ENCODE results near the gene MRPL58. TPM values are rescaled to one million over a fixed set of nuclear protein-coding genes. Genes with fewer than 3 reads are reported as not detected.
"Not testable (repeated sequence)": the region's sequence is repeated elsewhere in the genome, so short reads cannot be mapped to it uniquely, and the experiment has no call there.

MRPL58 gene
- total RNA-seq, 1 experiment from 2014 or later: 107 TPM

- peak; percentile 87 for DNase-seq (ENCODE audit: low spot score)
Observed at GRCh38 chr17:74987418-74987908, 25.0 kb upstream of the MRPL58 start, which contains the start of gene CDR2L. Gene CDR2L, plus strand, starts transcription at chr17:74987632. Its CDS starts 412 bp downstream, at chr17:74988044.

DNA sequence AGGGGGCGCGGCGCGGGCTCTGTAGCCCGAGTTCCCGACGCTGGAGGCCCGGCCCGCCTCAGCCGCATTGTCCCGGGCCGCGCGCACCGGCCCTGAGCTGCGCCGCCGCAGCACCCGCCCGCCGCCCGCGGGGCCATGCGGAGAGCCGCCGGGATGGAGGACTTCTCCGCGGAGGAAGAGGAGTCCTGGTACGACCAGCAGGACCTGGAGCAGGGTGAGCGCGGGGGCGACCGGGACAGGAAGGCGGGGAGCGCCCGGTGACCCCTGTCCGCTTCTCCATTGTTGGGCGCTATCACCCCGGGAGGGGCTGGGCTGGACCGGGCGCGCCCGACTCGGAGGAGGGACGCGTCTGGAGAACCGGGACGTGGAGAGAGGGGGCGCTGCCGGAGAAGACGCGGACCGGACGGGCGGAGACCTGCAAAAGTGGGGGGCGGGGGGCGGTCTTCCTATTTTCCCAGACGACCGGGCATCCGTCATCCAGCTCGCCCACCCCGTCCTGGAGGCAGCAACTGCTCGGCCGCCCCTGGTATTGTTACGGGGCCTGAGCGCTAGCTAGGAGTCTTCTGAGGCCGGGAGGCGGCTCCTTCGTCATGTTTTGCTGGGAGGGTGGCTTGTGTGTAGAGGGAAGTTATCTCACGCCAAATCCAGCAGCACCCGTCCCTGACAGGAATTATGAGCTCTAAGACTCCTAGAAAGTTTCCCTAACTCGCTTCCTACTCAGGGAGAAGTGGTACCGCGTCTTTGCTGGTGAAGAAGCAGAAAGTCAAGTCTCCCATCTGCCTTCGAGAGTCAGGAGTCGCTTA is 24.4 kb upstream of the MRPL58 start:
- peak; percentile 60 for DNase-seq (ENCODE audit: low spot score)

DNA sequence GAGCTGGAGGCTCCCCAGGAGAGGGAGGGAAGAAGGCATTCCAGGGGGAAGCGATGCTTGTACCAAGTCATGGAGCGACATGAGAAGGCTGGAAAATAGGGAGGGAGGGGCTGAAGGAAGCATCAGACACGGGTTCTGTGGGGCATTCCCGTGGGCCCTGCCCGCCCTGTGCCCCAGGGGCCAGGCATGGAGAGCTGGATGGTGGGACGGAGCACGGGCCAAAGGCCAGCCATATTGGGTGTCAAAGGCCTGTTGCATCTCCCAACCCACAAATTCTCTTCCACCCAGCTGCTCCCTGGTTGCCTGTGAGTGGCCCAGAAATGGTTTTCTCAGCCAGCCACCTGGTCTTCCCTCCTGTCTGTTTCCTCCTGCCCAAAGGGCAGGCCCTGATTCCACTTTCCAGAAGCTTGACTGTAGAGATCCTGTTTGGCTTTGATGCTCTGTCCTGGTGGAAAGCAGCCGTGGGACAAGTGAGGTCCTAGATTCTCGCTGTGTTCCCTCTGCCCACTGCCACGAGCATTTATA is 21.8 kb upstream of the MRPL58 start:
- DNase-seq (ENCODE audit: low spot score): no peak

DNA sequence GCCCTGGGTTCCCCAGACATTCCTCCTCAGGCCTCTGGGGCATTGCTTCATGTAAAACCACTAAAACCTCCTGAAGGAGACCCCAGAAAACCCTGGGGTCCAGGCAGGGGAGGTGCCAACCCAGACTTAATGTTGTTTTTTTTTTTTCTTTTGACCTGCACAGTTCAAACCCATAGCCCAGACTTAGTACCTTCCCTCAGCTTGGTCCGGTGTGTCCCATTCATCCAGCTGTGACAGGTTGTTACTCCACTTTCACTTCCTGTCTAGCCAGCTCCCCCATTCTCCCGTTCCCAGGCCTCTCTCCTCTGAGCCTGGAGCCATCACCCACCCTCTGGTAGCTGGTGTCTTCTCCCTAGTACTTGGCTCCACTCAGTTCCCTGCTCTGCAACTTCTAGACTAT is 20.2 kb upstream of the MRPL58 start:
- DNase-seq (ENCODE audit: low spot score): no peak

DNA sequence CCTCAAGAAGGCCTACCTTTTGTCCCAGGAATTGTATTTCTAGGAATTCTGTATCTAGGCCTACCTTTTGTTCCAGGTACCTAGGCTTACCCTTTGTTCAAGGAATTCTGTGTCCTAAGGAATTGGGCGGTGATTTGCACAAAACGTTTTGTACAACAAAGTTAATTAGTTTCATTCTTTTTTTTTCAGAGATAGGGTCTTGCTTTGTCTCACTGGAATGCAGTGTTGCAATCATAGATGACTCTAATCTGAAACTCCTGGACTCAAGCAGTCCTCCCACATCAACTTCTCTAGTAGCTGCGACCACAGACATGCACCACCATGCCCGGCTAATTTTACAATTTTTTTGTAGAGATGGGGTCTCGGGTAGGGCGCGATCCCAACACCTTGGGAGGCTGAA is 18.0 kb upstream of the MRPL58 start:
- DNase-seq (ENCODE audit: low spot score): no peak

DNA sequence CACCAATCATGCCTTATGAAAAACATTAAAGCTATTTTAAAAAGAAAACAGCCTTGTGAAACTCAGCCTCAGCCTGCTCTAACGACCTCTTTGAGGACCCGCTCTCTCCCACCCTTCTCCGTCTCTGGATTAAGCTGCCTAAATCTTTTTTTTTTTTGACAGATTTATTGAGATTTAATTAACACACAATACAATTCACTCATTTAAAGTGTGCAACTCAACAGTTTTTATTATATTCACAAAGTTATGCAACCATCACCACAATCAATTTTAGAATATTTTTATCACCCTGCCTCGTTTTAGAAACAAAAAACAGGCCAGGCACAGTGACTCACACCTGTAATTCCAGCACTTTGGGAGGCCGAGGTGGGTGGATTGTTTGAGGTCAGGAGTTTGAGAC is 16.6 kb upstream of the MRPL58 start:
- no peak for DNase-seq (ENCODE audit: low spot score)

- no peak for DNase-seq (ENCODE audit: low spot score)
Observed at GRCh38 chr17:74998783-74999182, 13.7 kb upstream of the MRPL58 start.

DNA sequence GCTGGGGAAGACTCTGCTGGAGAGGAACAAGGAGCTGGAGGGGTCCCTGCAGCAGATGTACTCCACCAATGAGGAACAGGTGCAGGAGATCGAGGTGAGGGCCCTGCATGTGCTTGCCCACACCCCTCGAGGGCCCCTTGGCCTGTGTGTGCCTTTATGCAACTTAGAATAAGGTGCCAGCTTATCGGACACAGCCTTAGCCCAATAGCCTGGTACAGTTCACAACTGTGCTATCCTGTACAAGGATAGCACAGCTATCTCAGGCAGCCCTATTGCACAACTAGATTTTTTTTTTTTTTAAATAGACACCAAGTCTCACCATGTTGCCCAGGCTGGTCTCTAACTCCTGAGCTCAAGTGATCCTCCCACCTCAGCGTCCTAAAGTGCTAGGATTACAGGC is 12.9 kb upstream of the MRPL58 start:
- no peak for DNase-seq (ENCODE audit: low spot score)

DNA sequence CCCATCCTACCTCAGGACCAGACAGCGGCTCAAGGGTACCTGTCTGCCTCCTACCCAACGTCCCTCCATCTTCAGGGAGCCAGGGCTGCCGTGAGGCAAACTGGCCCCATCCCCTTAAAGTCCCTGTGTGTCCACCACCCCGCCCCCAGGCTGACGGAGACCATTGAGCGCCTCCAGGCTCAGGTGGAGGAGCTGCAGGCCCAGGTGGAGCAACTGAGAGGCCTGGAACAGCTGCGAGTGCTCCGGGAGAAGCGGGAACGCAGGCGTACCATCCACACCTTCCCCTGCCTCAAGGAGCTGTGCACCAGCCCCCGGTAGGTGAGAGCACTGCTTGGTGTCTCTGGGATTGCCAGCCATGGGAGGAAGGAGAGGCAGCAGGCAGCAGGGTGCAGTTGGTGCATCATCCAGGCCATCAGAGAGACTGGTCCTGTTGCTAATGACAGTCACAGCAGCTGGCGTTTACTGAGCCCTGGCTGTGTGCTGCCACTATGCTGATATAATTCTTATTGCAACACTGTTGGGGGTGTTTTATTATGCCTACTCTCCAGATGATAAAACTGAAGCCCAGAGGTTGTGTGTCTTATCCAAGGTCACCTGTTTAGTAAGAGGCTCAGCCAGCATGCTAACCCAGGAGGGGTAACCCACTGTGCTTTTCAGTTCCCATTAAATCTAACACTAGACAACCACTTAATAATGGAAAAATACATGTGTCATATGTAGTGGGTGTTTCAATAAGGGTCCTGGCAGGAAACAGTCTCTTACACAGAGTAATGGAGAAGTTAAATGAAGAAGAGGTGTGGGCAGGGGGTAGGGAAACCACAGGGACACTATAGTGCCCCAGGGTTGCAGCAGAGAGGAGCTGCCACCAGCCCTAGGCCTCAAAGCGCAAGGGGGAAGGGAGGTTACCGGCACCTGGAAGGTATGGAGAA is 10.3 kb upstream of the MRPL58 start:
- no peak for DNase-seq (ENCODE audit: low spot score)

GRCh38 chr17:75003070-75003956 is 9.2 kb upstream of the MRPL58 start:
- no peak for DNase-seq (ENCODE audit: low spot score)

- DNase-seq (ENCODE audit: low spot score): no peak
Observed at GRCh38 chr17:75003957-75004355, 8.5 kb upstream of the MRPL58 start.

- no peak for DNase-seq (ENCODE audit: low spot score)
Observed at GRCh38 chr17:75004371-75004770, 8.1 kb upstream of the MRPL58 start.

GRCh38 chr17:75005291-75005690 is 7.2 kb upstream of the MRPL58 start:
- no peak for DNase-seq (ENCODE audit: low spot score)

DNA sequence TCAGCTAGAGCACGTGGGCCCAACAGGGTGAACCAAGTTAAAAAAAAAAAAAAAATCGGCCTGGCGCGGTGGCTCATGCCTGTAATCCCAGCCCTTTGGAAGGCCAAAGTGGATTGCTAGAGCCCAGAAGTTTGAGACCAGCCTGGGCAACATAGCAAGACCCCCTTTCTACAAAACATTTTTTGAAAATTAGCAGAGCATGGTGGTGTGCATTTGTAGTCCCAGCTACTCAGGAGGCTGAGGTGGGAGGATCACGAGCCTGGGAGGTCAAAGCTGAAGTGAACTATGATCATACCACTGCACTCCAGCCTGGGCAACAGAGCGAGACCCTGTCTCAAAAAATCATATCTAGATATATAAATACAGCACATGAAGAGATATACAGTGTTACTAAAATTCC is 6.4 kb upstream of the MRPL58 start:
- not testable (repeated sequence) for DNase-seq (ENCODE audit: low spot score)

DNA sequence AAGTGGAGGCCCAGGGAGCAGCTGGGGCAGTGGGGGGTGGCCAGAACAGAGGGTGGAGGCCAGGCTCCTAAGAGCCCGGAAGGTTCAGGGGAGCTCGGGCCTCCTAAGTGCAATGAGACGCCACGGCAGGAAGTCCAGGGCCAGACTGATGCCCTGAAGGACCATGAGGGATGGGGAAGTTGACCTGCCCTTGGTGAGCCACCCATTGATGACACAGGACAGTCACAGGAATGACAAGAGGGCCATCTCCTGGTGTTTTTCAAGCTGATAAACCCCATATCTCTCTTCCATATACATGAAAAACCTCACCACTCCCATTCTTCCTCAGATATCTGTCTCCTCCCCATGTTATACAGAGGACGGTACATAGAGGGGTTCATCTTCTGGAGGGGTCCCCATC is 5.8 kb upstream of the MRPL58 start:
- no peak for DNase-seq (ENCODE audit: low spot score)

- DNase-seq (ENCODE audit: low spot score): no peak
Observed at GRCh38 chr17:75008373-75008772, 4.1 kb upstream of the MRPL58 start.

- no peak for DNase-seq (ENCODE audit: low spot score)
Observed at GRCh38 chr17:75009139-75009724, 3.2 kb upstream of the MRPL58 start.

- no peak for DNase-seq (ENCODE audit: low spot score)
Observed at GRCh38 chr17:75010683-75011400, 1.6 kb upstream of the MRPL58 start.

GRCh38 chr17:75011401-75012095 is 922 bp upstream of the MRPL58 start:
- no peak for DNase-seq (ENCODE audit: low spot score)

DNA sequence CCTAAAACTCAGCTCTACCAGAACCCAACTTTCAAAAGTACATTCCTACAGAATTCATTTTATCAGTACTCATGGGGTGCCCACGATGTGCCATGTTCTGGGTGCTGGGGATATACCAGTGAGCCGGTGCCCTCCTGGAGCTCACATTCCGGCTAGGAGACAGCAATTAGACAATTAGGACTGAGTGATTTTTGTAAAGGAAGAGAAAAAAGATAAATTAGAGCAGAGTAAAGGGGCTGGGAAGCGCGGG is 449 bp upstream of the MRPL58 start:
- DNase-seq (ENCODE audit: low spot score): no peak
